GM10266 (cell line): ENCODE data around the gene CYP27C1.

Experiments used
- DNase-seq: peaks from one replicate; pipeline ENCODE4 v3.0.0; 2012; ENCODE audit errors: extremely low spot score
- TF ChIP-seq, protein P1 (sequence below): IDR thresholded peaks from 2 replicates; pipeline ENCODE4 v1.5.1; 2012; ENCODE audit warnings: mild to moderate bottlenecking, low read depth; ENCODE audit not compliant: control insufficient read depth, insufficient read depth; ENCODE audit errors: missing control alignments

Gene CYP27C1

DNA sequence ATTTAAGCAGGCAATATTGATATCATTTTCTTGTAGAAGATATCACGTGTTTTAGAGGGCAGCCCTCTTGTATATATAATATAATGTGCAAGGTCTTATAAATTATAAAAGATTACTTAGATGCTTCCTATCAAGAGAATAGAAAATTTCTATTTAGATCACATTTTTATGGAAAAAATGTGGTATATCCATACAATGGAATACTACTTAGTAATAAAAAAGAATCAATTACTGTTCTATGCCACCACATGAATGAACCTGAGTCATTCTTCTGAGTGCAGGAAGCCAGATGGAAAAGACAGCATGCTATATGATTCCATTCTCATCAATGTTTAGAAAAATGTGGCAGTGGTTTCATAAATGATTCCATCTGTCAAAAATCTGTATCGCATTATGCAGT is 23.6 kb downstream of the CYP27C1 start:
- TF ChIP-seq, protein P1, sequence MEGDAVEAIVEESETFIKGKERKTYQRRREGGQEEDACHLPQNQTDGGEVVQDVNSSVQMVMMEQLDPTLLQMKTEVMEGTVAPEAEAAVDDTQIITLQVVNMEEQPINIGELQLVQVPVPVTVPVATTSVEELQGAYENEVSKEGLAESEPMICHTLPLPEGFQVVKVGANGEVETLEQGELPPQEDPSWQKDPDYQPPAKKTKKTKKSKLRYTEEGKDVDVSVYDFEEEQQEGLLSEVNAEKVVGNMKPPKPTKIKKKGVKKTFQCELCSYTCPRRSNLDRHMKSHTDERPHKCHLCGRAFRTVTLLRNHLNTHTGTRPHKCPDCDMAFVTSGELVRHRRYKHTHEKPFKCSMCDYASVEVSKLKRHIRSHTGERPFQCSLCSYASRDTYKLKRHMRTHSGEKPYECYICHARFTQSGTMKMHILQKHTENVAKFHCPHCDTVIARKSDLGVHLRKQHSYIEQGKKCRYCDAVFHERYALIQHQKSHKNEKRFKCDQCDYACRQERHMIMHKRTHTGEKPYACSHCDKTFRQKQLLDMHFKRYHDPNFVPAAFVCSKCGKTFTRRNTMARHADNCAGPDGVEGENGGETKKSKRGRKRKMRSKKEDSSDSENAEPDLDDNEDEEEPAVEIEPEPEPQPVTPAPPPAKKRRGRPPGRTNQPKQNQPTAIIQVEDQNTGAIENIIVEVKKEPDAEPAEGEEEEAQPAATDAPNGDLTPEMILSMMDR: no peak
- DNase-seq: no peak

GRCh38 chr2:127195140-127196074 is 24.7 kb downstream of the CYP27C1 start:
- TF ChIP-seq, protein P1: no peak
- no peak for DNase-seq

- TF ChIP-seq, protein P1: no peak
- DNase-seq: no peak
Measured at GRCh38 chr2:127194447-127194846, 25.7 kb downstream of the CYP27C1 start.

DNA sequence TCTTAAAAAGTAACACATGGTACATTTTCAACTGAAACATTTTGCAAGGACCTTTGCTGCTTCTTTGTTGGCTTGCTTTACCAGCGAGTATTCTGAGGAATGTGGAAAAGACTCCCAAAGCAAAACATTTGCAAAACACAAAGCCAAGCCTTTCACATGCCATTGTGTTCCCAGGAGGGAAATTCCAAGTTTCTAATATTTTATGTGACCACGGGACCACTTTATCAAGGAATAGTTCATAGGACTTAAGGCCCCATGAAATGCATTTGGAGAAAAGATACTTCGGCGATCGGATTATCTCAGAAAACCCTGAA is 26.2 kb downstream of the CYP27C1 start:
- TF ChIP-seq, protein P1: no peak
- no peak for DNase-seq

- TF ChIP-seq, protein P1: no peak
- no peak for DNase-seq
Measured at GRCh38 chr2:127193164-127193966, 26.7 kb downstream of the CYP27C1 start.

DNA sequence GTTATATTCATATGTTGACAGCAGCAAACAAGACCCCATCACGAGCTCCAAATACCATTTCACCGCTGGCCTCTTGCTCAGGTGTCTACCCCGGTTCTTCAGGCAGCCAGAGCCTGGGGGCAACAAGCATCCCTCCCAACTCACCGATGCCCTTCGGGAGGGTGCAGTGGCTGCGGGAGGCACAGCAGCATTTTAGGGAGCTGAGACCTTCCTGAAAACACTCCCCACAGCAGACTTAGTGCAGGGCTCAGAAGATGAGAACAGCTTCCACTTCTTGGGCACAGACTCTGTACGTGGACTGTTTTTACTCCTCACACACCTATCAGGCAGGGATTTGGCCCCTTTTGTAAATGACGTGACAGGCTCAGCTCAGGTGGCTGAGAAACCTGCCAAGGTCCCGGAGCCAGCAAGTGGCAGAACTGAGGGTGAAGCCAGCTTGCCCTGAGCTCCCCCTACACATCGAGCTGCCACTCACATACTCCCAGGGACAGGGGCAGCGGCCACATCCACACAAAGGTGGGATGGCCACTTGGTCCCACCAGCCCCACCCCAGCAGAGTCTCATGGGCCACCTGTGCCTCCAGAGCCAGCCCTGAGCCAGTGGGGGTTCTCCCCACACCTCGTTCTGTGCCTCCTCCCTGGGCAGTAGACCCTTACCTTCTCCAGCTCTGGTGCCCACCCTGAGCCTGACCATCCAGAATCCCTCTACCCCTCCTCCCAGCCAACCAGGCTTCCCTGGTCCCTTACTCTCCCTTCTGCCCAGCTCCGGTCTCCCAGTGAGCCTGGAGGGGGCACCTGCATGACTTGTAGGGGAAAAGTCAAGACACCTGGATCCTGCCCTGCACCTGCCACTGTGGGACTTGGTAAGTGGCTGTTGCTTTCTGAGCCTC is 28.5 kb downstream of the CYP27C1 start:
- no peak for DNase-seq
- TF ChIP-seq, protein P1: no peak
